Natural killer cell (primary cell): ENCODE results near the gene DISC1. TPM values are rescaled to one million over a fixed set of nuclear protein-coding genes. Genes with fewer than 3 reads are reported as not detected.

ENCODE experiments used
- ATAC-seq, 3 donors: fragments of 150-1000 bp in 2 of 3; fragments of 200-7000 bp in 1 of 3; cut with Tn5 transposase; 1 replicate in 1 of 3; 2 replicates in 2 of 3; pipeline ENCODE4 v1.10.0; 2021; ENCODE audit warnings: mild to moderate bottlenecking in 2 of 3, moderate library complexity in 2 of 3
- DNase-seq, 2 donors: peaks; one replicate each; pipeline versions ENCODE4 v3.0.0 to v3.0.0-alpha.2; 2013 to 2021; ENCODE audit warnings: mixed read lengths in 1 of 2
- H3K27ac ChIP-seq: one replicate; pipeline ENCODE4 v1.5.1; 2013; ENCODE audit warnings: mild to moderate bottlenecking, low read length
- H3K27me3 ChIP-seq: one replicate; pipeline ENCODE4 v1.6.1; 2013; ENCODE audit warnings: low read length; ENCODE audit not compliant: control insufficient read depth, insufficient read depth
- H3K36me3 ChIP-seq: one replicate; pipeline ENCODE4 v1.6.1; 2013; ENCODE audit warnings: low read length; ENCODE audit not compliant: control insufficient read depth, insufficient read depth
- H3K4me1 ChIP-seq: one replicate; pipeline ENCODE4 v1.6.1; 2013; ENCODE audit warnings: low read length; ENCODE audit not compliant: control insufficient read depth, insufficient read depth
- H3K4me3 ChIP-seq: one replicate; pipeline ENCODE4 v1.5.1; 2013; ENCODE audit warnings: low read length
- H3K9me3 ChIP-seq: one replicate; pipeline ENCODE4 v1.6.1; 2013; ENCODE audit warnings: low read length; ENCODE audit not compliant: control insufficient read depth, insufficient read depth
- H3K27ac Mint-ChIP-seq, 2 donors: one replicate each; pipeline ENCODE4 v1.8.0; 2022; ENCODE audit warnings: mild to moderate bottlenecking in 2 of 2, mixed read lengths in 2 of 2, moderate library complexity in 1 of 2
- H3K27me3 Mint-ChIP-seq, 2 donors: one replicate each; pipeline ENCODE4 v1.8.0; 2022; ENCODE audit warnings: low read depth in 2 of 2, mixed read lengths in 2 of 2
- H3K36me3 Mint-ChIP-seq: one replicate; pipeline ENCODE4 v1.8.0; 2022; ENCODE audit warnings: mixed read lengths
- H3K4me1 Mint-ChIP-seq, 2 donors: one replicate each; pipeline ENCODE4 v1.8.0; 2022; ENCODE audit warnings: mixed read lengths in 2 of 2
- H3K4me3 Mint-ChIP-seq: one replicate; pipeline ENCODE4 v1.8.0; 2022; ENCODE audit warnings: mild to moderate bottlenecking, moderate library complexity, mixed read lengths
- H3K9me3 Mint-ChIP-seq, 2 donors: one replicate each; pipeline ENCODE4 v1.8.0; 2022; ENCODE audit warnings: mixed read lengths in 2 of 2
- WGBS: methylation state at CpG from one replicate; pipeline ENCODE4 v1.1.7; 2013; ENCODE audit warnings: missing lambda C conversion rate; ENCODE audit not compliant: insufficient coverage; 5-methylcytosine and 5-hydroxymethylcytosine counted together
- intact Hi-C: fragments of 100-400 bp; cut with micrococcal nuclease; formaldehyde crosslinking; loops from one replicate; pipeline ENCODE4 v1.14.2; 2022
- total RNA-seq, 4 donors: library from RNA; stranded (reverse); fragments of 120-200 nt in 1 of 4; gene quantifications; one replicate each; pipeline versions ENCODE4 v1.2.3 to v1.2.4, GENCODE V29; 2013 to 2022
- TF ChIP-seq, protein P1 (sequence below): fragments of 200-600 bp; IDR thresholded peaks from one replicate; pipeline ENCODE4 v1.8.0; 2022; ENCODE audit warnings: antibody characterized with exemption

DISC1 gene
- total RNA-seq, 3 donors from 2014 or later (not counting 1 experiment from before 2014, with no cell fraction given) = 5.9 to 10.7 (median 9.7) TPM

DNA sequence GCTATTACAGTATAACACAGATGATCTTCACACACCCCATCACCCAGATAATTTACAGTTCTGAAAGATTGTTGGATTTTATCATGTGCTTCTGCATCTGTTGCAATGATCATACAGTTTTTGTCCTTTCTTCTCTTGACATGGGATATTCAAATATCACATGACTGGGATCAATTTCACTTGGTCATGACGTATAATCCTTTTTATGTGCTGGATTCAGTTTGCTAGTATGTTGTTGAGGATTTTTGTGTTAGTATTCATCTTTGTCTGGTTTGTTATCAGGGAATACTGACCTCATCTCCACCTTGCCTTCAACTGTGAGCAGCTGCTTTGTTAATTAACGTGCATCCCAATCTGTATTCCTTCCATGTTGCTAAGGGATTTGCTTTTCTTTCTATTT lies 44.7 kb upstream of the DISC1 start:
- TF ChIP-seq, protein P1, sequence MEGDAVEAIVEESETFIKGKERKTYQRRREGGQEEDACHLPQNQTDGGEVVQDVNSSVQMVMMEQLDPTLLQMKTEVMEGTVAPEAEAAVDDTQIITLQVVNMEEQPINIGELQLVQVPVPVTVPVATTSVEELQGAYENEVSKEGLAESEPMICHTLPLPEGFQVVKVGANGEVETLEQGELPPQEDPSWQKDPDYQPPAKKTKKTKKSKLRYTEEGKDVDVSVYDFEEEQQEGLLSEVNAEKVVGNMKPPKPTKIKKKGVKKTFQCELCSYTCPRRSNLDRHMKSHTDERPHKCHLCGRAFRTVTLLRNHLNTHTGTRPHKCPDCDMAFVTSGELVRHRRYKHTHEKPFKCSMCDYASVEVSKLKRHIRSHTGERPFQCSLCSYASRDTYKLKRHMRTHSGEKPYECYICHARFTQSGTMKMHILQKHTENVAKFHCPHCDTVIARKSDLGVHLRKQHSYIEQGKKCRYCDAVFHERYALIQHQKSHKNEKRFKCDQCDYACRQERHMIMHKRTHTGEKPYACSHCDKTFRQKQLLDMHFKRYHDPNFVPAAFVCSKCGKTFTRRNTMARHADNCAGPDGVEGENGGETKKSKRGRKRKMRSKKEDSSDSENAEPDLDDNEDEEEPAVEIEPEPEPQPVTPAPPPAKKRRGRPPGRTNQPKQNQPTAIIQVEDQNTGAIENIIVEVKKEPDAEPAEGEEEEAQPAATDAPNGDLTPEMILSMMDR = no peak
- Histone ChIP-seq H3K4me1 (no peaks in the 10 kb centered on the region), H3K27ac (no peak overlapping the region), H3K4me3 (no peak overlapping the region), H3K9me3 (no peaks in the 10 kb centered on the region), H3K27me3 (no peaks in the 10 kb centered on the region), H3K36me3 (no peaks in the 10 kb centered on the region)
- Mint-ChIP-seq H3K9me3 (no peaks in the 10 kb centered on the region), H3K36me3 (no peaks in the 10 kb centered on the region), H3K4me3 (no peak overlapping the region), H3K4me1 (no peaks in the 10 kb centered on the region), H3K27me3 (no peaks in the 10 kb centered on the region), H3K27ac (no peak overlapping the region)
- DNase-seq = no peak
- ATAC-seq = no peak
- WGBS = 80% methylated on average over 1 of the region's 2 CpGs
- intact Hi-C loops = no loop called here

DNA sequence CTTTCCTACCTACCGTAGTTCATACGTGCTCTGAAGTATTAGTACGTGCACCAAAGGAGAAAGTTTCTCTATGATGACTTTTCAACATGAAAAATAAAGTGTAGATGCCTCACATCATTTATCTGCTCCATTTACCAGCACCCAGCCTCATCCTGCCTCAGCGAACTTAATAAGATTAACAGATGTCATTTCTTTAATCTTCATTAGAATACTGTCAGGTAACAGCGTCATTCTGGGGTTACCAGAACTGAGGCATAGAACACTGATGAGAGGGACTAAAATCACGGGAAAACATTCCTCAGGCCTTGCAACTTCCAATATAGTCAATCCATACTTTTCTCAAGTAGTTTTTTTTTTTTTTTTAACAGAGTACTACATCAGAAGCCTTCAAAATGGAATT lies 43.2 kb upstream of the DISC1 start:
- Mint-ChIP-seq H3K4me1 (no peaks in the 10 kb centered on the region), H3K9me3 (no peaks in the 10 kb centered on the region), H3K36me3 (no peaks in the 10 kb centered on the region), H3K27ac (no peak overlapping the region), H3K4me3 (no peak overlapping the region), H3K27me3 (no peaks in the 10 kb centered on the region)
- Histone ChIP-seq H3K4me1 (no peaks in the 10 kb centered on the region), H3K9me3 (no peaks in the 10 kb centered on the region), H3K4me3 (no peak overlapping the region), H3K36me3 (no peaks in the 10 kb centered on the region), H3K27ac (no peak overlapping the region), H3K27me3 (no peaks in the 10 kb centered on the region)
- 94% methylated on average over 6 of the region's 6 CpGs for WGBS
- no peak for ATAC-seq
- TF ChIP-seq, protein P1 = no peak
- intact Hi-C loops = no loop called here
- no peak for DNase-seq

DNA sequence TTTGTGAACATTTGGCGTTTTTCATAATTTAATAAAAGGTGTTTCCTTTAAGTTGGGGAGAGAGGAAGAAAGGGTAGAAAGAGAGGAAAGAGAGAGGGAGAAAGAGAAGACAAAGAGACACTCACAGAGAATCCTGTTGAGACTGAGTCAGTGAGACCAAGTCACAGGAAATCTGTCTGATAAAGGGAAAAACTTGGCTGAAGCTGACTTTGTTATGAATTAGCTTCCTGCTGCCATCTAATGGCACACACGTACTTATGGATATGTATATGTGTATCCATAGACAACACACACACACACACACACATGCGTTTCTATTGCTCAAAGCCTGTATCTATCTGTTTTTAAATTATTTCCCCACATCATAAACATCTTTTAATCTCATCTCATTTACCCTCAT lies 42.5 kb upstream of the DISC1 start:
- 56% methylated on average over 3 of the region's 3 CpGs for WGBS
- DNase-seq (peak in 1 of 2 donors; percentile 11), ATAC-seq (no peak)
- Histone ChIP-seq H3K27ac (no peak overlapping the region), H3K36me3 (no peaks in the 10 kb centered on the region), H3K9me3 (no peaks in the 10 kb centered on the region), H3K4me1 (no peaks in the 10 kb centered on the region), H3K4me3 (no peak overlapping the region), H3K27me3 (no peaks in the 10 kb centered on the region)
- Mint-ChIP-seq H3K27ac (no peak overlapping the region), H3K36me3 (no peaks in the 10 kb centered on the region), H3K27me3 (no peaks in the 10 kb centered on the region), H3K9me3 (no peaks in the 10 kb centered on the region), H3K4me1 (no peaks in the 10 kb centered on the region), H3K4me3 (no peak overlapping the region)
- intact Hi-C loops = no loop called here
- TF ChIP-seq, protein P1 = no peak

DNA sequence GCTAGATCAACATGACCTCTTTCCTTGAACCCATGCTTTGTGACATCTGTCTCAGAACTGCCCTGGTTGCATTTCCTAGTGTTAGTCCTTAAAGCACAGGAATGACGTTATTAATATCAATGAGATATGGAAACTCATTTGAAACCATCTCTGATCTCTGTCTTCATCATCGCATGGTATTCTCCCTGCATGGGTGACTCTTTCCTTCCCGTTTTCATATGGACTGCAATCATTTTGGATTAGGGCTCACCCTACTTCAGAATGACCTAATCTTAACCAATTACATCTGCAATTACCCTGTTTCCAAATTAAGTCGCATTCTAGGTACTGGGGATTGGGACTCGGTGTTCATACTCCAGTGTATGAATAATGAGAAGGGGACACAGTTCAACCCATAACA lies 41.7 kb upstream of the DISC1 start:
- H3K27me3 ChIP-seq = no peaks in the 10 kb centered on the region
- intact Hi-C loops = no loop called here
- ATAC-seq (no peak), DNase-seq (no peak)
- TF ChIP-seq, protein P1 = no peak
- Mint-ChIP-seq H3K27me3 (no peaks in the 10 kb centered on the region), H3K27ac (no peak overlapping the region), H3K4me1 (no peaks in the 10 kb centered on the region), H3K36me3 (no peaks in the 10 kb centered on the region), H3K4me3 (no peak overlapping the region), H3K9me3 (no peaks in the 10 kb centered on the region)
- H3K36me3 ChIP-seq = no peaks in the 10 kb centered on the region
- H3K9me3 ChIP-seq = no peaks in the 10 kb centered on the region
- no peak overlapping the region for H3K27ac ChIP-seq
- H3K4me1 ChIP-seq = no peaks in the 10 kb centered on the region
- no peak overlapping the region for H3K4me3 ChIP-seq
- 82% methylated on average over 3 of the region's 5 CpGs for WGBS
